Measurements from ENCODE around the gene PUM2.

- no peak for TF ChIP-seq EZH2 (IDR thresholded peaks at IDR 0.05; ENCODE audit: borderline replicate concordance, low read depth, low read length, poor library complexity, severe bottlenecking)
- no peak for TF ChIP-seq CTCF (conservative IDR thresholded peaks at IDR 0.05; ENCODE audit: low read depth, low read length)
Measured at GRCh38 chr2:20313659-20314058, 37.0 kb downstream of the PUM2 start.

Data from A673 (cell line).